PC-3 (cell line): Measurements from ENCODE around the gene FXYD1. TPM values are rescaled to one million over a fixed set of nuclear protein-coding genes. Genes with fewer than 3 reads are reported as not detected.

Experiments
- ATAC-seq: fragments of 200-7000 bp; cut with Tn5 transposase; 2 replicates; pipeline ENCODE4 v1.9.1; 2020; ENCODE audit warnings: mild to moderate bottlenecking, moderate library complexity
- Bru-seq: library from RNA; stranded (reverse); fragments of 400-500 nt; gene quantifications from one replicate; lab custom pipeline; 2021; lab: Mats Ljungman, UMichigan
- BruChase-seq, 2 experiments: library from RNA; stranded (reverse); fragments of 400-500 nt; gene quantifications; one replicate each; lab custom pipeline; 2021; lab: Mats Ljungman, UMichigan
- BruUV-seq: library from RNA; stranded (reverse); fragments of 400-500 nt; replicated peaks from 2 replicates; lab custom pipeline; 2021; lab: Mats Ljungman, UMichigan
- CTCF ChIA-PET: fragments of 300-600 bp; sonication (Branson Sonifier 250); formaldehyde crosslinking; loops from one replicate; lab custom pipeline; 2022; ENCODE audit warnings: antibody characterized with exemption; lab: Charles Lee
- POLR2A ChIA-PET: fragments of 300-600 bp; sonication (Branson Sonifier 250); formaldehyde crosslinking; loops from one replicate; lab custom pipeline; 2022; ENCODE audit warnings: antibody characterized with exemption; ENCODE audit not compliant: unreplicated experiment; lab: Charles Lee
- DNase-seq: peaks from one replicate; pipeline ENCODE4 v3.0.0-alpha.2; 2015
- H2AFZ ChIP-seq: fragments of 300-600 bp; sonication (generic); 2 replicates; pipeline ENCODE4 v1.6.0; 2016; ENCODE audit warnings: antibody characterized with exemption, low read length
- H3F3A ChIP-seq: fragments of 300-600 bp; sonication (generic); one replicate; pipeline ENCODE4 v1.6.0; 2017; ENCODE audit warnings: antibody characterized with exemption, low read length, control low read depth, mild to moderate bottlenecking; ENCODE audit not compliant: unreplicated experiment
- H3K27ac ChIP-seq: fragments of 300-600 bp; sonication (generic); 2 replicates; pipeline ENCODE4 v1.5.1; 2016; ENCODE audit warnings: mild to moderate bottlenecking, low read length
- H3K27me3 ChIP-seq: fragments of 300-600 bp; sonication (generic); 2 replicates; pipeline ENCODE4 v1.6.1; 2016; ENCODE audit warnings: low read length, mixed read lengths
- H3K36me3 ChIP-seq: fragments of 300-600 bp; sonication (generic); 2 replicates; pipeline ENCODE4 v1.6.1; 2016; ENCODE audit warnings: low read depth, mixed run types, low read length, mixed read lengths
- H3K4me1 ChIP-seq: fragments of 300-600 bp; sonication (generic); 2 replicates; pipeline ENCODE4 v1.5.1; 2016; ENCODE audit warnings: low read length; ENCODE audit not compliant: insufficient read depth
- H3K4me2 ChIP-seq: fragments of 300-600 bp; sonication (generic); 2 replicates; pipeline ENCODE4 v1.6.0; 2016; ENCODE audit warnings: low read length
- H3K4me3 ChIP-seq: fragments of 300-600 bp; sonication (generic); 2 replicates; pipeline ENCODE4 v1.5.1; 2016; ENCODE audit warnings: mild to moderate bottlenecking, low read length, mixed read lengths
- H3K79me2 ChIP-seq: fragments of 300-600 bp; sonication (generic); 2 replicates; pipeline ENCODE4 v1.6.1; 2017; ENCODE audit warnings: low read length, mixed read lengths
- H3K9ac ChIP-seq: fragments of 300-600 bp; sonication (generic); 2 replicates; pipeline ENCODE4 v1.6.0; 2016; ENCODE audit warnings: mild to moderate bottlenecking, low read length
- H3K9me2 ChIP-seq: fragments of 300-600 bp; sonication (generic); replicated peaks from 2 replicates; pipeline ENCODE4 v1.6.1; 2016; ENCODE audit warnings: mixed run types, low read length, mixed read lengths
- H3K9me3 ChIP-seq: fragments of 300-600 bp; sonication (generic); 2 replicates; pipeline ENCODE4 v1.6.1; 2016; ENCODE audit warnings: low read length, mixed read lengths
- H4K20me1 ChIP-seq: fragments of 300-600 bp; sonication (generic); 2 replicates; pipeline ENCODE4 v1.6.1; 2016; ENCODE audit warnings: low read length, mixed read lengths
- EZH2 ChIP-seq: fragments of 300-600 bp; sonication (generic); IDR thresholded peaks from one replicate; pipeline ENCODE4 v1.6.1; 2017; ENCODE audit warnings: antibody characterized with exemption, mild to moderate bottlenecking, low read length; ENCODE audit not compliant: unreplicated experiment
- EZH2phosphoT487 ChIP-seq: fragments of 300-600 bp; sonication (generic); IDR thresholded peaks from 2 replicates; pipeline ENCODE4 v1.6.1; 2018; ENCODE audit warnings: mild to moderate bottlenecking, antibody characterized with exemption, low read length, borderline replicate concordance
- intact Hi-C: fragments of 100-400 bp; cut with micrococcal nuclease; formaldehyde crosslinking; loops from 2 replicates; pipeline ENCODE4 v1.9.0; 2023
- long read RNA-seq: library from polyadenylated mRNA; unstranded; transcript quantifications from one replicate; pipeline ENCODE4 v2.0.0, GENCODE V29; 2021; ENCODE audit not compliant: unreplicated experiment
- total RNA-seq: library from RNA; depleted of rRNA; stranded (reverse); fragments of >200 nt; gene quantifications from 2 replicates; pipeline ENCODE4 v1.2.3, GENCODE V29; 2014; rRNA removed
- TF ChIP-seq, protein P1 (sequence below): fragments of 300-600 bp; sonication (generic); conservative IDR thresholded peaks from 2 replicates; pipeline ENCODE4 v1.5.1; 2017; ENCODE audit warnings: antibody characterized with exemption, low read depth, mild to moderate bottlenecking, low read length

Gene FXYD1
- total RNA-seq, result not detected in 2 replicates
- not detected for Bru-seq, nascent RNA
- BruChase-seq, experiment 1, labeled RNA remaining after a 6-hour chase, result percentile 14 among the genes with signal in this experiment
- not detected for BruChase-seq, experiment 2, labeled RNA remaining after a 2-hour chase
- long read RNA-seq, result 0 reads

DNA sequence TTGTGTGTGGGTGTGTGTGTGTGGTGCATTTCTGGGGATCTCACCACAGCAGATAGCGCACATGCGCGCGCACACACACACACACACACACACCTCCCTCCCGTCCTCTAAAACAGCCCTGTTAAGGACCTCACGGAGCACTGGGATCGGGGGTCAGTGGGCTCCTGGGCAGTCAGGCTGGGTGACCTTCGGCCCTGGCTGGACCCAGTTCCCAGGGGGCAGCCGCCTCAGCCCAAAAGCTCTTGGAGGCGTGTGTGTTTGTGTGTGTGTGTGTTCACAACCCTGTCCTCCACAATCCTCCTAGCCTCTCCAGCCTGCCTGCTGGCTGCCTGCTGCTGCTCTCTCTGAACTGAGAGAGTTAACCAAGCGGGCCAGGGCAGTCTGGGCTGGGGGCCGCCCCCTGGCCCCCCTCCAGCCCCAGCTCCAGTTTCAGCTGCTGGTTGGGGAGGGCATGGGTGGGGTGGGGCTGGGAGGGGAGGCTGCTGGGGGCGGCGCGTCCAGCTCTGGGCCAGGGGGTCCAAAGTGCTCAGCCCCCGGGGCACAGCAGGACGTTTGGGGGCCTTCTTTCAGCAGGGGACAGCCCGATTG lies at the start of gene FXYD1:
Gene FXYD1 (plus strand): TSS at position 520 of the 588 bp plus-strand sequence. CDS start 1,256 bp downstream, outside the sequence.
- no peak within 1 kb of the TSS for H3K27ac ChIP-seq
- no peaks in the 10 kb centered on the region for H3F3A ChIP-seq
- POLR2A ChIA-PET, result no interaction called here
- no peak within 1 kb of the TSS for H3K4me2 ChIP-seq
- H4K20me1 ChIP-seq, result no peaks in the 10 kb centered on the region
- 0 out of 2 replicates have a peak, but pooled peaks cover 7% of the 10 kb centered on the region for H3K4me1 ChIP-seq
- DNase-seq (no peak), ATAC-seq (no peak)
- H3K4me3 ChIP-seq, result no peak within 1 kb of the TSS
- no peaks in the 10 kb centered on the region for H3K79me2 ChIP-seq
- intact Hi-C loops, result no loop called here
- CTCF ChIA-PET, result no interaction called here
- H2AFZ ChIP-seq, result no peak within 1 kb of the TSS
- H3K27me3 ChIP-seq, result no peaks in the 10 kb centered on the region
- TF ChIP-seq EZH2 (no peak), EZH2phosphoT487 (no peak)
- no peaks in the 10 kb centered on the region for H3K36me3 ChIP-seq
- H3K9ac ChIP-seq, result no peak within 1 kb of the TSS
- H3K9me3 ChIP-seq, result no peaks in the 10 kb centered on the region
- no TSS peak for BruUV-seq
- H3K9me2 ChIP-seq, result no peaks in the 10 kb centered on the region

GRCh38 chr19:35089554-35089953 lies 49.1 kb upstream of the FXYD1 start:
- Histone ChIP-seq H4K20me1 (no peaks in the 10 kb centered on the region), H3F3A (no peaks in the 10 kb centered on the region), H3K4me2 (no peak overlapping the region), H3K36me3 (no peaks in the 10 kb centered on the region), H3K27me3 (no peaks in the 10 kb centered on the region), H2AFZ (no peak overlapping the region), H3K27ac (no peak overlapping the region), H3K9me2 (no peaks in the 10 kb centered on the region), H3K9ac (no peak overlapping the region), H3K4me1 (peaks cover 10% of the 10 kb centered on the region), H3K9me3 (no peaks in the 10 kb centered on the region), H3K79me2 (no peaks in the 10 kb centered on the region), H3K4me3 (no peak overlapping the region)
- TF ChIP-seq, protein P1, sequence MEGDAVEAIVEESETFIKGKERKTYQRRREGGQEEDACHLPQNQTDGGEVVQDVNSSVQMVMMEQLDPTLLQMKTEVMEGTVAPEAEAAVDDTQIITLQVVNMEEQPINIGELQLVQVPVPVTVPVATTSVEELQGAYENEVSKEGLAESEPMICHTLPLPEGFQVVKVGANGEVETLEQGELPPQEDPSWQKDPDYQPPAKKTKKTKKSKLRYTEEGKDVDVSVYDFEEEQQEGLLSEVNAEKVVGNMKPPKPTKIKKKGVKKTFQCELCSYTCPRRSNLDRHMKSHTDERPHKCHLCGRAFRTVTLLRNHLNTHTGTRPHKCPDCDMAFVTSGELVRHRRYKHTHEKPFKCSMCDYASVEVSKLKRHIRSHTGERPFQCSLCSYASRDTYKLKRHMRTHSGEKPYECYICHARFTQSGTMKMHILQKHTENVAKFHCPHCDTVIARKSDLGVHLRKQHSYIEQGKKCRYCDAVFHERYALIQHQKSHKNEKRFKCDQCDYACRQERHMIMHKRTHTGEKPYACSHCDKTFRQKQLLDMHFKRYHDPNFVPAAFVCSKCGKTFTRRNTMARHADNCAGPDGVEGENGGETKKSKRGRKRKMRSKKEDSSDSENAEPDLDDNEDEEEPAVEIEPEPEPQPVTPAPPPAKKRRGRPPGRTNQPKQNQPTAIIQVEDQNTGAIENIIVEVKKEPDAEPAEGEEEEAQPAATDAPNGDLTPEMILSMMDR, result no peak
- TF ChIP-seq EZH2phosphoT487, result no peak
- TF ChIP-seq EZH2, result no peak
- ChIA-PET POLR2A (no interaction called here), CTCF (no interaction called here)
- BruUV-seq, result no TSS peak
- DNase-seq, result no peak
- no peak for ATAC-seq
- intact Hi-C loops, result no loop called here

DNA sequence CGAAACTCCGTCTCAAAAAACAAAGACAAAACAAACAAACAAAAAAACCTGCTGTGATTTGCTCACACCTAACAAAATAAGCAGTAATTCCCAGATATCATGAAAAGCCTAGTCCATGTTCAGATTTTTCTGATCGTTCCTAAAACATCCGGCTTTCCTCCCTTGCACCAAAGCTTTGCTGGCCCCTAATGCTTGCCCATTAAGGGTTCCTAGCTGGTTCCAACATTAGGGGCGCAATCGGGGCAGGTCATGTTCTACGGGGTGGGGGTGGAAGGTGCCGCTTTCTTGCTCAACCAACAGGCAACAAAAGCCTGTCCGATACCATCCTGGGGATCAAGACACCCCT lies 48.5 kb upstream of the FXYD1 start:
- H3K4me2 ChIP-seq, result peak overlapping the region; percentile 92
- H3K36me3 ChIP-seq, result no peaks in the 10 kb centered on the region
- no peaks in the 10 kb centered on the region for H3F3A ChIP-seq
- H4K20me1 ChIP-seq, result no peaks in the 10 kb centered on the region
- no TSS peak for BruUV-seq
- ATAC-seq, result peak; percentile 28
- H3K4me3 ChIP-seq, result peak overlapping the region; percentile 58
- H2AFZ ChIP-seq, result peak overlapping the region; percentile 96
- intact Hi-C loops, result loop anchor here (1.0 to 5.0 kb wide), 2 partner anchors 23 to 33 kb away; no protein-coding TSS in a partner anchor
- ChIA-PET CTCF (no interaction called here), POLR2A (no interaction called here)
- no peaks in the 10 kb centered on the region for H3K79me2 ChIP-seq
- peak; percentile 3 for DNase-seq
- no peaks in the 10 kb centered on the region for H3K27me3 ChIP-seq
- H3K9ac ChIP-seq, result peak overlapping the region; percentile 45
- H3K27ac ChIP-seq, result no peak overlapping the region
- TF ChIP-seq EZH2, result no peak
- TF ChIP-seq EZH2phosphoT487, result no peak
- TF ChIP-seq, protein P1, result no peak
- peaks cover 10% of the 10 kb centered on the region for H3K4me1 ChIP-seq
- no peaks in the 10 kb centered on the region for H3K9me3 ChIP-seq
- no peaks in the 10 kb centered on the region for H3K9me2 ChIP-seq
